Lower leg skin (tissue), 3 donors: ENCODE data around the gene ASTL.

Experiments used
- CTCF ChIP-seq, 3 donors: fragments of 450-650 bp; IDR thresholded peaks; one replicate each; pipeline ENCODE4 v1.5.1; 2016; ENCODE audit warnings: antibody characterized with exemption in 3 of 3, mild to moderate bottlenecking in 3 of 3, moderate library complexity in 2 of 3
- POLR2A ChIP-seq, 2 donors: fragments of 450-650 bp; IDR thresholded peaks; one replicate each; pipeline ENCODE4 v1.6.1; 2016 to 2017; ENCODE audit warnings: antibody characterized with exemption in 2 of 2, mild to moderate bottlenecking in 1 of 2, moderate library complexity in 1 of 2

- TF ChIP-seq CTCF (IDR thresholded peaks at IDR 0.05) (no peak), POLR2A (IDR thresholded peaks at IDR 0.05) (no peak)
Measured at GRCh38 chr2:96134421-96134820, 3.9 kb downstream of the ASTL start.
